GM18907 (cell line): ENCODE measurements around the gene CHST3.
"Not testable (repeated sequence)": the region's sequence is repeated elsewhere in the genome, so short reads cannot be mapped to it uniquely, and the experiment has no call there.

Source experiments
- ATAC-seq: cut with Tn5 transposase; IDR thresholded peaks from one replicate; pipeline ENCODE4 v1.9.1; 2021; ENCODE audit warnings: mild to moderate bottlenecking, moderate library complexity; ENCODE audit not compliant: unreplicated experiment

The CHST3 gene

GRCh38 chr10:71985542-71986250, 21.5 kb downstream of the CHST3 start:
- ATAC-seq, result peak; percentile 38

DNA sequence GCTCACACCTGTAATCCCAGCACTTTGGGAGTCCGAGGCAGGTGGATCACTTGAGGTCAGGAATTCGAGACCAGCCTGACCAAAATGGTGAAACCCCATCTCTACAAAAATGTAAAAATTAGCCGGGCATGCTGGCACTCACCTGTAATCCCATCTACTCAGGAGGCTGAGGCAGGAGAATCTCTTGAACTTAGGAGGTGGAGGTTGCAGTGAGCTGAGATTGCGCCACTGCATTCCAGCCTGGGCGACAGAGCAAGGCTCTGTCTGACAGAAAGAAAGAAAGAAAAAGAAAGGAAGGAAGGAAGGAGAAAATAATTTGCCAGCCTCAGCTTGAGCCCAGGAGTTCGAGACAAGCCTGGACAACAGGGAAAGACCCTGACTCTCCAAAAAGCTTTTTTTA, 24.7 kb downstream of the CHST3 start:
- ATAC-seq, result not testable (repeated sequence)

GRCh38 chr10:71989661-71990454, 25.7 kb downstream of the CHST3 start:
- ATAC-seq, result no peak

GRCh38 chr10:71990706-71991269, 26.6 kb downstream of the CHST3 start:
- ATAC-seq, result no peak

- ATAC-seq, result no peak
Measured at GRCh38 chr10:71995449-71995848, 31.3 kb downstream of the CHST3 start.

GRCh38 chr10:71995887-71996575, 31.8 kb downstream of the CHST3 start:
- ATAC-seq, result no peak

GRCh38 chr10:71996592-71997371, 32.6 kb downstream of the CHST3 start:
- no peak for ATAC-seq

GRCh38 chr10:71998119-71998839, 34.1 kb downstream of the CHST3 start:
- no peak for ATAC-seq

GRCh38 chr10:71998840-71999194, 34.6 kb downstream of the CHST3 start:
- ATAC-seq, result no peak

GRCh38 chr10:71999360-72000072, 35.3 kb downstream of the CHST3 start:
- ATAC-seq, result no peak

DNA sequence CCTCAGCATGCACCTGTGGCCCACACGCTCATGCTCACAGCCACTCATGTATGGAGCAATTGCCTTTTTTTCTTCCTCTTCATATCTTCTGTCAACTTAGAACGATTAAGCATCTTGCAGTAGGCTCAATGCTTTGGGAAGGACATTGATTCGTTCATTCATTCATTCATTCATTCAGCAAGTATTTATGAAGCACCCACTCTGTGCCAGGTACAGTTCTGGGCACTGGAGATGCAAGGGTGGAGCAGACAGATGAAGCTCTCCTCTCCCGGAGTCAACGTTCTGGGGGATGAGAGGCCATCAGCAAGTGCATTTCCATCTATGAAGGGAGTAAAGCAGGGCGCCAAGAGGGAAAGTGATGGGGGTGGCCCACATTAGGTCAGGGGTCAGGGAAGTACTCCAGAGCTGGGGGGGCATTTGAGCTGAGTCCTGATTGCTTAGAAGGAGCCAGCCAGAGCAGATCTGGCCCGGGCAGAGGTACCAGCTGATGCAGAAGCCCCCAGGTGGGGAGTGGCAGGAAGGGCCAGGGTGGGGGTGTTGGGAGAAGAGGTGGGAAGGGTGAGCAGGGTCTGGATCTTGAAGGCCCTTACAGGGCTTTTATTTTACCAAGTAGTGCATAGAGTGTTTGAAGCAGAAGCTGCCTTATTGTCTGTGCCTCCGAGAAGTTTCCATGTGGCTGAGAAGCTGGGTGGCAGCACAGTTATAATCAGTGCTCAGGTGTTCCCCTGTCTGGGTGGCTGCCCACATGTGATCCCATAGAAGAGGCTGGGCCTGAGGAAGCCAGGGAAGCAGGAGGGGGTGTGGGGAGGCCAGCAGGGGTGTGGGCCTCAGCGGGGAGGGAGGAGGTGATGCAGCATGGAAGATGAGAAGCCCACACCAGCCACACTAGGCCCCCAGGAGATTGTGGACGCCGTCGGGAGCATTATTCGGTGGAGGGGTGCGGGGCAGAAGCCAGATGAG, 36.2 kb downstream of the CHST3 start:
- no peak for ATAC-seq

DNA sequence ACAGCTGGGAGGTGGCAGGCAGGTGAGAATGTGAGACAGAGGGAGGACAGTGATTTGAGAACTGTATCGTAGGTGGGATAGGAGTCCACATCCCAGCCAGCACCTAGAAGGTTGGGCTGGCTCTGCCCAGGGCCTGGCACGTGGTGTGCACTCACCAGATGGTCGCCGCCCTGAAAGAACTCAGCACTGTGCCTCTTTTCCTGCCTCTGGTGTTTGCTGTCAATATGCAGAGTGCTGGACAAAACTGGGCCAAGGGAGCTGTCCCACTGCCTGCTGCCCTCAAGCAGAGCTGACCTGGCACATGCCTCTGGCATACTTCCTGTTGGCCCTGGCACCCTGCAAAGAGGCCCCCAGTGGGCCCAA, 36.8 kb downstream of the CHST3 start:
- ATAC-seq, result no peak

- no peak for ATAC-seq
Measured at GRCh38 chr10:72002354-72003295, 38.4 kb downstream of the CHST3 start.

- no peak for ATAC-seq
Measured at GRCh38 chr10:72006026-72006425, 41.8 kb downstream of the CHST3 start.

GRCh38 chr10:72007246-72007892, 43.2 kb downstream of the CHST3 start:
- ATAC-seq, result no peak

DNA sequence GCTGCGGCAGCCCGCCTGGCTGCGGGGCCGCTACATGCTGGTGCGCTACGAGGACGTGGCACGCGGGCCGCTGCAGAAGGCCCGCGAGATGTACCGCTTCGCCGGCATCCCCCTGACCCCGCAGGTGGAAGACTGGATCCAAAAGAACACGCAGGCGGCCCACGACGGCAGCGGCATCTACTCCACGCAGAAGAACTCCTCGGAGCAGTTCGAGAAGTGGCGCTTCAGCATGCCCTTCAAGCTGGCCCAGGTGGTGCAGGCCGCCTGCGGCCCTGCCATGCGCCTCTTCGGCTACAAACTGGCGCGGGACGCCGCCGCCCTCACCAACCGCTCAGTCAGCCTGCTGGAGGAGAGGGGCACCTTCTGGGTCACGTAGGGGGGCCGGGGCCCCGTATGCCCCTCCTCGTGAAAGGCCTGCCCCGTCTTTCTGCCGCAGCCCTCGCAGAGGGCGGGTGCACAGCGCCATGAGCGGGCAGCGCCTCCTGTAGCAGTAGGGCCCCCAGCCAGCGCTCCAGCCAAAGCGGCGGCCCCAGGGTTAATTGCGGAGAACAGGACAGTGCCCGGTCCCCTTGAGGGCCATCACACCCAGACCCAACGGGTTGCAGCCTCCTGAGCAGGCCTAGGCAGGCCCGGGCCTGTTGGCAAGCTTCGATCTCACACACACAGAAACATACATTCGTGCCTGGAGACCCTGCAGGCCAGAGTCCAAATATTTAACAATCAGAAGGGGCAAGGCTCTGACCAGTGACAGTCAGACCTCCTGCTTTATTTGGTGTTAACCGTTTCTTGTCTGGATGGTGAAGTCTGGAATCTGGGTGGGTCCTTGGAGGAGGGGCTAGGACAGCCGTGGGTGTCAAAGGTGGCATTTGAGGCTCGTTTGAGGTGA, 44.1 kb downstream of the CHST3 start:
- no peak for ATAC-seq
